Fibroblast of lung (primary cell): ENCODE results near the gene ARHGAP1.

ENCODE experiments used
- CTCF ChIP-seq, 2 donors: IDR thresholded peaks in 1 of 2; conservative IDR thresholded peaks in 1 of 2; 1 replicate in 1 of 2; 2 replicates in 1 of 2; pipeline ENCODE4 v1.5.1; 2011 to 2012; ENCODE audit warnings: low read length in 2 of 2, control low read depth in 1 of 2, inconsistent platforms in 1 of 2, low read depth in 1 of 2, mild to moderate bottlenecking in 1 of 2
- EZH2 ChIP-seq: IDR thresholded peaks from 2 replicates; pipeline ENCODE4 v1.5.1; 2012; ENCODE audit warnings: low read length, control low read depth, mild to moderate bottlenecking; ENCODE audit errors: missing control alignments

GRCh38 chr11:46637546-46637945 is 62.9 kb downstream of the ARHGAP1 start:
- TF ChIP-seq EZH2 (no peak), CTCF (conservative IDR thresholded peaks at IDR 0.05 in 1 of 2, IDR thresholded peaks at IDR 0.05 in 1 of 2; ENCODE audit: low read depth in 1 of 2, low read length in 2 of 2) (no peak)
